H1 (cell line): ENCODE measurements around the gene CUL2. TPM values are rescaled to one million over a fixed set of nuclear protein-coding genes. Genes with fewer than 3 reads are reported as not detected.

Experiments used
- CTCF ChIA-PET: fragments of 300-600 bp; sonication (Branson Sonifier 250); formaldehyde crosslinking; loops from one replicate; lab custom pipeline; 2021; ENCODE audit not compliant: partially characterized antibody; lab: Charles Lee
- POLR2A ChIA-PET: fragments of 300-600 bp; sonication (Branson Sonifier 250); formaldehyde crosslinking; loops from one replicate; lab custom pipeline; 2021; ENCODE audit warnings: inconsistent platforms; ENCODE audit not compliant: partially characterized antibody; lab: Charles Lee
- DNase-seq, 2 experiments: peaks; one replicate each; pipeline versions ENCODE4 v3.0.0 to v3.0.0-alpha.2; 2010 to 2022; ENCODE audit warnings: low spot score in 2 of 2, low read depth in 1 of 2, mixed read lengths in 1 of 2
- FAIRE-seq: peaks from 2 replicates; lab custom pipeline; 2011; peaks lifted over from hg19 to GRCh38; lab: Jason Lieb, UNC
- H2AFZ ChIP-seq: 2 replicates; pipeline ENCODE4 v1.8.1; 2012; ENCODE audit warnings: low read length, inconsistent platforms
- H2AK5ac ChIP-seq: 2 replicates; pipeline ENCODE4 v1.6.1; 2013; ENCODE audit warnings: low read depth, low read length
- H2BK120ac ChIP-seq: replicated peaks from 2 replicates; pipeline ENCODE3; 2013; ENCODE audit warnings: low read depth, low read length, inconsistent platforms
- H2BK12ac ChIP-seq: 2 replicates; pipeline ENCODE4 v1.6.1; 2013; ENCODE audit warnings: low read depth, low read length
- H2BK15ac ChIP-seq: 2 replicates; pipeline ENCODE4 v1.6.1; 2013; ENCODE audit warnings: low read length
- H2BK20ac ChIP-seq: 2 replicates; pipeline ENCODE4 v1.6.1; 2013; ENCODE audit warnings: low read length
- H2BK5ac ChIP-seq: 2 replicates; pipeline ENCODE4 v1.6.1; 2013; ENCODE audit warnings: low read depth, low read length
- H3K14ac ChIP-seq: 2 replicates; pipeline ENCODE4 v1.6.1; 2013; ENCODE audit warnings: inconsistent platforms; ENCODE audit not compliant: insufficient read length
- H3K18ac ChIP-seq: 2 replicates; pipeline ENCODE4 v1.6.1; 2013; ENCODE audit warnings: low read length; ENCODE audit errors: extremely low read depth
- H3K23ac ChIP-seq: 2 replicates; pipeline ENCODE4 v1.6.1; 2013; ENCODE audit warnings: inconsistent platforms; ENCODE audit not compliant: insufficient read length
- H3K23me2 ChIP-seq: 2 replicates; pipeline ENCODE4 v1.6.1; 2013; ENCODE audit warnings: low read depth, low read length
- H3K27ac ChIP-seq: 2 replicates; pipeline ENCODE4 v1.6.1; 2011; ENCODE audit warnings: low read depth, low read length, inconsistent platforms
- H3K27me3 ChIP-seq, 4 experiments: replicated peaks in 1 of 4; 1 replicate in 1 of 4; 2 replicates in 3 of 4; pipeline versions ENCODE4 v1.6.1 to v1.8.1; 2011 to 2013; ENCODE audit warnings: low read length in 3 of 4, mild to moderate bottlenecking in 3 of 4, inconsistent platforms in 2 of 4, mixed read lengths in 2 of 4, moderate library complexity in 1 of 4; ENCODE audit not compliant: control insufficient read depth in 3 of 4, insufficient read depth in 3 of 4; ENCODE audit errors: extremely low read depth in 1 of 4
- H3K36me3 ChIP-seq, 4 experiments: 2 replicates each; pipeline versions ENCODE4 v1.6.1 to v1.8.1; 2011 to 2013; ENCODE audit warnings: mild to moderate bottlenecking in 4 of 4, low read length in 3 of 4, moderate library complexity in 2 of 4, control low read depth in 1 of 4, inconsistent platforms in 1 of 4; ENCODE audit not compliant: insufficient read depth in 4 of 4, control insufficient read depth in 2 of 4
- H3K4ac ChIP-seq: replicated peaks from 2 replicates; pipeline ENCODE3; 2013; ENCODE audit warnings: low read length, low read depth, mixed read lengths, inconsistent platforms; ENCODE audit not compliant: insufficient read length
- H3K4me1 ChIP-seq, 4 experiments: replicated peaks in 1 of 4; 1 replicate in 1 of 4; 2 replicates in 3 of 4; pipeline versions ENCODE4 v1.6.1 to v1.8.1; 2011 to 2013; ENCODE audit warnings: low read length in 3 of 4, inconsistent platforms in 2 of 4, mixed read lengths in 1 of 4; ENCODE audit not compliant: insufficient read depth in 4 of 4, control insufficient read depth in 3 of 4
- H3K4me2 ChIP-seq, 2 experiments: 2 replicates each; pipeline versions ENCODE4 v1.6.1 to v1.8.1; 2011 to 2013; ENCODE audit warnings: low read depth in 2 of 2, low read length in 2 of 2, control low read depth in 1 of 2, inconsistent platforms in 1 of 2, mild to moderate bottlenecking in 1 of 2; ENCODE audit not compliant: insufficient read depth in 1 of 2
- H3K4me3 ChIP-seq, 4 experiments: fragments of 200-600, 300-600 bp in 1 of 4; sonication (generic), shearing (Covaris generic), sonication (Bioruptor Twin) in 1 of 4; 2 replicates each; pipeline versions ENCODE4 v1.5.1 to v1.8.1; 2011 to 2016; ENCODE audit warnings: low read length in 4 of 4, low read depth in 3 of 4, control low read depth in 2 of 4, inconsistent platforms in 2 of 4, mild to moderate bottlenecking in 2 of 4, mixed read lengths in 1 of 4, moderate library complexity in 1 of 4; ENCODE audit not compliant: insufficient read depth in 2 of 4; ENCODE audit errors: extremely low read depth in 1 of 4
- H3K56ac ChIP-seq: replicated peaks from 2 replicates; pipeline ENCODE3; 2013; ENCODE audit warnings: low read depth, mild to moderate bottlenecking, mixed read lengths, low read length, inconsistent platforms; ENCODE audit not compliant: insufficient read length
- H3K79me1 ChIP-seq: 2 replicates; pipeline ENCODE4 v1.6.1; 2013; ENCODE audit warnings: low read depth, low read length, control low read depth
- H3K79me2 ChIP-seq, 2 experiments: 2 replicates each; pipeline versions ENCODE4 v1.6.1 to v1.8.1; 2012 to 2013; ENCODE audit warnings: low read length in 2 of 2, mild to moderate bottlenecking in 2 of 2, inconsistent platforms in 1 of 2; ENCODE audit not compliant: insufficient read depth in 2 of 2, control insufficient read depth in 1 of 2
- H3K9ac ChIP-seq, 4 experiments: replicated peaks in 1 of 4; 1 replicate in 1 of 4; 2 replicates in 3 of 4; pipeline versions ENCODE4 v1.6.1 to v1.8.1; 2011 to 2013; ENCODE audit warnings: low read depth in 3 of 4, low read length in 3 of 4, control low read depth in 2 of 4, mild to moderate bottlenecking in 2 of 4, moderate library complexity in 2 of 4, inconsistent platforms in 1 of 4; ENCODE audit errors: extremely low read depth in 1 of 4
- H3K9me3 ChIP-seq, 2 experiments: 2 replicates each; pipeline versions ENCODE4 v1.6.1 to v1.8.1; 2012 to 2013; ENCODE audit warnings: mild to moderate bottlenecking in 2 of 2, moderate library complexity in 2 of 2, control low read depth in 1 of 2, inconsistent platforms in 1 of 2, low read depth in 1 of 2, low read length in 1 of 2, mixed read lengths in 1 of 2; ENCODE audit not compliant: insufficient read depth in 2 of 2
- H4K20me1 ChIP-seq, 2 experiments: replicated peaks in 1 of 2; 2 replicates each; pipeline versions ENCODE3 to v1.8.1; 2011 to 2013; ENCODE audit warnings: inconsistent platforms in 2 of 2, low read length in 2 of 2, mild to moderate bottlenecking in 1 of 2; ENCODE audit not compliant: insufficient read depth in 2 of 2, control insufficient read depth in 1 of 2
- H4K5ac ChIP-seq: 2 replicates; pipeline ENCODE4 v1.6.1; 2013; ENCODE audit warnings: low read length, low read depth, mixed read lengths, inconsistent platforms; ENCODE audit not compliant: insufficient read length
- H4K8ac ChIP-seq: 2 replicates; pipeline ENCODE4 v1.8.0; 2013; ENCODE audit warnings: mild to moderate bottlenecking, moderate library complexity, low read length, inconsistent platforms; ENCODE audit not compliant: insufficient read depth; ENCODE audit errors: extremely low read depth
- H4K91ac ChIP-seq: replicated peaks from 2 replicates; pipeline ENCODE3; 2013; ENCODE audit warnings: low read length, mixed read lengths, inconsistent platforms; ENCODE audit not compliant: insufficient read length
- ATF3 ChIP-seq: IDR thresholded peaks from 2 replicates; pipeline ENCODE4 v1.6.1; 2011; ENCODE audit warnings: low read depth, mild to moderate bottlenecking, low read length; ENCODE audit not compliant: insufficient read depth
- BCL11A ChIP-seq, 2 experiments: IDR thresholded peaks; one replicate each; pipeline ENCODE4 v1.6.1; 2011; ENCODE audit warnings: low read depth in 2 of 2, low read length in 2 of 2, mild to moderate bottlenecking in 2 of 2
- CHD2 ChIP-seq: IDR thresholded peaks from 2 replicates; pipeline ENCODE4 v1.6.1; 2012; ENCODE audit warnings: low read length, improper control_type of control experiment
- CREB1 ChIP-seq: IDR thresholded peaks from 2 replicates; pipeline ENCODE4 v1.6.1; 2012; ENCODE audit warnings: inconsistent platforms
- KDM4A ChIP-seq: IDR thresholded peaks from one replicate; pipeline ENCODE4 v1.7.1; 2012; ENCODE audit warnings: low read depth, mild to moderate bottlenecking, moderate library complexity, low read length, inconsistent platforms; ENCODE audit not compliant: severe bottlenecking
- MAFK ChIP-seq: IDR thresholded peaks from 2 replicates; pipeline ENCODE4 v1.6.1; 2012; ENCODE audit warnings: low read depth, mild to moderate bottlenecking, improper control_type of control experiment, low read length
- MAX ChIP-seq: IDR thresholded peaks from 2 replicates; pipeline ENCODE4 v1.6.1; 2012; ENCODE audit warnings: inconsistent platforms
- SP1 ChIP-seq: IDR thresholded peaks from 2 replicates; pipeline ENCODE4 v1.6.1; 2011; ENCODE audit warnings: low read depth, low read length
- SRF ChIP-seq: IDR thresholded peaks from 2 replicates; pipeline ENCODE4 v1.6.1; 2011; ENCODE audit warnings: mild to moderate bottlenecking, low read depth, low read length, moderate library complexity
- SUZ12 ChIP-seq: fragments of 200-600 bp; sonication (generic); IDR thresholded peaks from 2 replicates; pipeline ENCODE4 v1.6.1; 2012; ENCODE audit warnings: mild to moderate bottlenecking, inconsistent platforms, low read length, moderate library complexity, mixed read lengths
- TBP ChIP-seq: IDR thresholded peaks from 2 replicates; pipeline ENCODE4 v1.6.1; 2011; ENCODE audit warnings: low read depth, low read length, improper control_type of control experiment
- YY1 ChIP-seq: IDR thresholded peaks from 2 replicates; pipeline ENCODE4 v1.6.1; 2011; ENCODE audit warnings: low read depth, mild to moderate bottlenecking, low read length
- WGBS, 2 experiments: shearing (Covaris generic) in 1 of 2; methylation state at CpG; one replicate each; pipeline versions ENCODE4 v1.1.6 to v1.1.7; 2013 to 2015; ENCODE audit warnings: low lambda C conversion rate in 2 of 2, mixed read lengths in 2 of 2, inconsistent platforms in 1 of 2, low coverage in 1 of 2, missing lambda C conversion rate in 1 of 2; ENCODE audit not compliant: insufficient replicate concordance in 2 of 2, insufficient coverage in 1 of 2, insufficient read length in 1 of 2; ENCODE audit errors: extremely low coverage in 1 of 2, missing lambda C conversion rate in 1 of 2; 5-methylcytosine and 5-hydroxymethylcytosine counted together
- polyA plus RNA-seq, 7 experiments: library from polyadenylated mRNA; depleted of rRNA in 3 of 7; stranded (reverse) in 5 of 7; unstranded in 2 of 7; fragments of >200 nt in 5 of 7; fragments of 200-250 nt in 2 of 7; gene quantifications; 1 replicate in 5 of 7; 2 replicates in 1 of 7; 4 replicates in 1 of 7; pipeline versions ENCODE4 v1.2.1 to v1.2.3, GENCODE V29; 2011 to 2013; ENCODE audit warnings: missing spikeins in 2 of 7, mixed read lengths in 2 of 7
- total RNA-seq: library from RNA; stranded (reverse); fragmentation: NEBNext Ultra II Directional; extraction: Animal tissue kit (Norgen Biotek cat#: 25700); gene quantifications from 2 replicates; pipeline ENCODE4 v1.2.1, GENCODE V29; 2021

Gene CUL2
- total and polyA plus RNA-seq, 2 of the 8 experiments (the other 6 are each of a cell fraction or from before 2014, with no cell fraction given), result 10.2 to 43.1 TPM

- H3K23me2 ChIP-seq, result no peaks in the 10 kb centered on the region
- H3K79me1 ChIP-seq, result no peaks in the 10 kb centered on the region
Measured at GRCh38 chr10:35035606-35036005, 54.5 kb downstream of the CUL2 start.

More at GRCh38 chr10:35035606-35036005, 54.5 kb downstream of the CUL2 start:
- no peak overlapping the region for H3K4me2 ChIP-seq
- no peak overlapping the region for H3K4ac ChIP-seq
- no peak for FAIRE-seq
- no peak overlapping the region for H2BK120ac ChIP-seq
- H2BK5ac ChIP-seq, result no peak overlapping the region
- H3K27me3 ChIP-seq, result no peaks in the 10 kb centered on the region
- H3K4me1 ChIP-seq, result peaks cover 0 to 2% (median under 1%) of the 10 kb centered on the region in 4 experiments; a peak in 4 of 7 replicates
- no peak overlapping the region for H3K9ac ChIP-seq
- H3K23ac ChIP-seq, result no peak overlapping the region
- peaks cover 0 to 20% (median 9%) of the 10 kb centered on the region in 4 experiments; a peak in 6 of 8 replicates for H3K36me3 ChIP-seq
- no peak overlapping the region for H4K5ac ChIP-seq
- H3K4me3 ChIP-seq, result no peak overlapping the region
- no peak for TF ChIP-seq ATF3
- TF ChIP-seq MAX, result no peak
- no peak for TF ChIP-seq BCL11A (IDR thresholded peaks at IDR 0.05; ENCODE audit: low read depth in 2 of 2, low read length in 2 of 2)
- no peak for TF ChIP-seq SUZ12
- no peak for TF ChIP-seq CREB1
- TF ChIP-seq TBP, result no peak
- TF ChIP-seq CHD2, result no peak
- TF ChIP-seq MAFK, result no peak
- no peak for TF ChIP-seq KDM4A
- TF ChIP-seq YY1, result no peak
- TF ChIP-seq SP1, result no peak
- TF ChIP-seq SRF, result no peak
- H2AFZ ChIP-seq, result no peak overlapping the region
- H2BK15ac ChIP-seq, result no peak overlapping the region
- POLR2A ChIA-PET, result no interaction called here
- no peak overlapping the region for H4K8ac ChIP-seq
- WGBS, 2 experiments, result 89% methylated on average over 1 of the region's 1 CpG; no CpG with 5 or more reads in 1 of the 2 experiments
- H3K9me3 ChIP-seq, result no peaks in the 10 kb centered on the region
- no peak overlapping the region for H2BK12ac ChIP-seq
- DNase-seq, result no peak
- no peak overlapping the region for H2AK5ac ChIP-seq
- no peak overlapping the region for H3K14ac ChIP-seq
- H4K91ac ChIP-seq, result no peak overlapping the region
- no peak overlapping the region for H3K18ac ChIP-seq
- H3K79me2 ChIP-seq, result no peaks in the 10 kb centered on the region
- H3K56ac ChIP-seq, result no peak overlapping the region
- no peak overlapping the region for H3K27ac ChIP-seq
- CTCF ChIA-PET, result interaction anchor here (1.0 to 2.3 kb wide), 3 partner anchors 10 to 41 kb away, joined by 3 to 8 read pairs (median 5); no protein-coding TSS in a partner anchor
- no peaks in the 10 kb centered on the region for H4K20me1 ChIP-seq
- no peak overlapping the region for H2BK20ac ChIP-seq
